GM18907 (cell line): ENCODE measurements around the gene MERTK.
"Not testable (repeated sequence)": the region's sequence is repeated elsewhere in the genome, so short reads cannot be mapped to it uniquely, and the experiment has no call there.

Experiments used
- ATAC-seq: cut with Tn5 transposase; IDR thresholded peaks from one replicate; pipeline ENCODE4 v1.9.1; 2021; ENCODE audit warnings: mild to moderate bottlenecking, moderate library complexity; ENCODE audit not compliant: unreplicated experiment

The MERTK gene

DNA sequence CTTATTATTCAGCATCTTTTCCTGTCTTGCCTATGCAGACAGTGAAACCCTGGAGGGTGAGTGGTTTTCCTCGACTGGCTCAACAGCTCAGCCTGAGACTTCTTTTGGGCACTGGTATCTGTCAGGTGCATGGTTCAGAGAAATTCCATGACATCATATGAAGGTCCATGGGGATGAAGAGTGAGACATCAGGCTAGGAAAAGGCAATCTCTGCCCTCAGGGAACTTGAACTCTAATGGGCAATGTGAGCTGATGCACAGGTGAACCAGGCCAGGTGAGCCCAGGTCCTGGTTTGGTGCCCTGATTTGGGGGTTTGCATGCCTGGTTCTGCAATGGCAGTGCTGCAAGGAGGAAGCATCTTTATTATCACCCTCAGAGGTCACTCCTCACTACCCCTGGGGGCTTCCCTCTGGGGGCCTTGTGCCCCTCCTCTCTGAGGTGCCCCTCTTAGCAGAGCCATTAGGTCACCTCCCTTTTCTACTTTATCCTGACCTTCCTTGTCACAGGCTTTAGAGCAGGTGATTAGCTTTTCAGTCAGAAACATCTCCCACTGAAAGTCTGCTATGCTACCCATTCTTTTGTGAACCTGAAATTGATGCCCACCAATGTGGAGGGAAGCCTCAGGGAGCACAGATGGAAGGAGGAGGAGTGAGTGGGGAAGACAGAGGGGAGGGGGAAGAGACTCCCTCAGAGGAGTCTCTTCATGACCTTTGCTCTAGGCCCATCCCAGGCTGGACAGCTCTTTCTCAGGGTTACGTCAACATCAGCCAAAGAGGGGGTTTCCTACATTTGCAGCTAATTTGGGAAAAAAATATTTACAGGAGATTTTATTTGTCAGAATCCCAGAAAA lies 47.3 kb downstream of the MERTK start:
- no peak for ATAC-seq

DNA sequence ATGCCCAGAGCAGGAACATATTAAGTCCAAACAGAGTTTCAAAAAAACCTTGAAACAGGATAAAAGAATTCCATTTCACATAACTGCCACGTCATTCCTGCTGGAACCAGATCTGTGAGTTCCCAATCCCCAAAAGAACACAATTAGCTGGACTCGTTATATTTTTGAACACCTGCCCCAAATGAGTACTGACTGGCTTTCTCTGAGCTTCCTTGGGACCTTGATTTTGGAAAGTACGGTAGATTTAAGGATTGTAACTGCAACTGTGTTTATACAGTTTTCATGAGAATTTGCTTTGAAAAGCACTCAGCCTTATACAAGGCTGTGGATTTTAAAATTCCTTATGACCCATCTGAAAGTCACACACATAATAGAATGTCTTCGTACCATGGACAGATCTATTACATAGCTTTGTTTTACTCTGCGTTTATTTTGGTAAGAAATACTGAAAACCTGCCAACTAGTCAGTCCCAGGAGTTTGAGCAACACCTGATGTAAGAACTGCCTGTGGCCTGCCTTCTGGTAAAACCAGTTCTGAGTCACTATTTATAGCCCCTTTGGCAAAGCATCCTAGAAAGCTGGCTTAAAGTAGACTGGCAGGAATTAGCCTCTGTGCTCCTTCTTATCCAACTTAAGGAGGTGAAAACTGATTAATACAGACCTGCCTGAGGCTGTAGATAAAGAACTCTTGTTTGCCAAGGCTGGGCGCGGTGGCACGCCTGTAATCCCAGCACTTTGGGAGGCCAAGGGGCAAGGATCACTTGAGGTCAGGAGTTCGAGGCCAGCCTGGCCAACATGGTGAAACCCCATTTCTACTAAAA lies 48.1 kb downstream of the MERTK start:
- ATAC-seq = no peak

DNA sequence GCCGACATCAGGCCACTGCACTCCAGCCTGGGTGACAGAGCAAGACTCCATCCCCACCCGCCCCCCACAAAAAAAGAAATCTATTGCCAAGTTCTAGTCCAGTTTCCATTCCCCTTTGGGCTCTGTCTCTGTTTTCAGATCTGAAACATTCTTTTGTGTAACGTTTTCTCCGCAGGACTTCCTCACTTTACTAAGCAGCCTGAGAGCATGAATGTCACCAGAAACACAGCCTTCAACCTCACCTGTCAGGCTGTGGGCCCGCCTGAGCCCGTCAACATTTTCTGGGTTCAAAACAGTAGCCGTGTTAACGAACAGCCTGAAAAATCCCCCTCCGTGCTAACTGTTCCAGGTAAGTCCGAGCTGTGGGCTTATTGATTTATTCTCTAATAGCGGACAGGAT lies 48.8 kb downstream of the MERTK start:
- ATAC-seq = no peak

DNA sequence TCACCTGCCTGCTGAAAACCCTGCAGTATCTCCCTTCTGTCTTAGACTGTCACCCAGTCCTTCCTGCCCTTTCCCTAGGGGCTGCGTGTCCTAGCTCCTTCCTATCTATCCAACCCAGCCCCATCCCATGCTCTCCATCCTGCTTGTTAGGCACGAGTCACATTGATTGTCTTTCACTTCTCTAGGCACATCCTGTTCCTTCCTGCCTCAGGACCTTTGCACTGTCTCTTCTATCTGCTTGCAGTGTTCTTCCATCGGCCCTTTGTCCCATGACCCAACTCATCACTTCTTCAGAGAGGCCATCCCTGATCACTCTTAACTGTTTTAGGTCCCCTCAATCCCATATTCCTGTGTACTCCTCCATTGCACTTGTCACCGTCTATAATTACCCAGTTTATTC lies 50.4 kb downstream of the MERTK start:
- ATAC-seq = no peak

DNA sequence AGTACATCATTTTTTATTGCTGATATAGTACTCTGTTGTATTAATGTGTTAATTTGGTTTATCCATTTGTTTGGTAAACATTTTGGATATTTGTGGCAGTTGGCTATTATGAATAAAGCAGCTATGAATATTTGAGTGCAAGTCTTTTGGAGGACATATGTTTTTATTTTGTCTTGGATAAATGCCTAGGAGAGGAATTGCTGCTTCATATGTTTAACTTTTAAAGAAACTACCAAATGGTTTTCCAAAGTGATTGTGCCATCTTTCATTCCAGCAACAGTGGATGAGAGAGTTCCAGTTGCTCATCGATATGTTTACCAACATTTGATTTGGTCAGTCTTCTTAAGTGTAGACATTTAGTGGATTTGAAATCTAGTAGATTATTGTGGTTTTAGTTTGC lies 51.8 kb downstream of the MERTK start:
- ATAC-seq = no peak

DNA sequence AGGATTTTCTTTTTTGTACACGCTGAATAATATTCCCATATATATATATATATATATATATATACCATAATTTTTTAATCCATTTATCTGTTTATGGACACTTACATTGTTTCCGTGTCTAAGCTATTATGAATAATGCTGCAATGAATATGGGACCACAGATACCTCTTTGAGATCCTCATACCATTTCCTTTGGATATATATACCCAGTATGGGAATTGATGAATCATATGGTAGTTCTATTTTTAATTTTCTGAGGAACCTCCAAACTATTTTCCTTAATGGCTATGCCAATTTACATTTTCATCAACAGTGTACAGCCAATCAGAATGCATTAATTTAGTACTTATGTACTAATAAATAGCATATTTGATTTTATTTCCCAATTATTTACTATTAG lies 53.1 kb downstream of the MERTK start:
- ATAC-seq = no peak

DNA sequence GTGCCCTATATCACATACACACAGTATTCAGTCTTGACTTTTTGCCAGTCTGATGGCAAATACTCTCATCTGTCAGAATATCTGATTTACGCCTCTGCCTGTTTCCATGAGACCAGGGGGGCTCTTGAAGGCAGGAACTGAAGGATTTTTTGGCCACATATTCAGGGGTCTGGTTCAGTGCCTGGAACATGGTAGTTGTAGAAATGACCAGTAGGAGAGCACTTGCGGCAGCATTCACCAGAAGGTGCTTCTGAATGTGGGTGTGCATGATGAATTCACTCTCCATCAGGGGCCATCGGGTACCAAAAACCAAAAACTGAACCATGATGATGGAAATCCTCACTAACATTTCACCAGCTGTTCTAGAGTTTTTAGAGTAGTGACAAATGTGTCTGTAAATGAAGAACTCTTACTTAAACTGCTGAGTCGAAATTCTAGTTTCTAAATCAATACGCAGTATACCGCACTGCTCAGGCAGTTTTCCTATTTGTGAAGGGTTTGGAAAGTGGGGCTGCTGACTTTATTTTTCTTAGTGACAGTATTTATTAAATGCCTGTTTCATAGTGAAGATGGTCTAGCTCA lies 54.6 kb downstream of the MERTK start:
- ATAC-seq = no peak

DNA sequence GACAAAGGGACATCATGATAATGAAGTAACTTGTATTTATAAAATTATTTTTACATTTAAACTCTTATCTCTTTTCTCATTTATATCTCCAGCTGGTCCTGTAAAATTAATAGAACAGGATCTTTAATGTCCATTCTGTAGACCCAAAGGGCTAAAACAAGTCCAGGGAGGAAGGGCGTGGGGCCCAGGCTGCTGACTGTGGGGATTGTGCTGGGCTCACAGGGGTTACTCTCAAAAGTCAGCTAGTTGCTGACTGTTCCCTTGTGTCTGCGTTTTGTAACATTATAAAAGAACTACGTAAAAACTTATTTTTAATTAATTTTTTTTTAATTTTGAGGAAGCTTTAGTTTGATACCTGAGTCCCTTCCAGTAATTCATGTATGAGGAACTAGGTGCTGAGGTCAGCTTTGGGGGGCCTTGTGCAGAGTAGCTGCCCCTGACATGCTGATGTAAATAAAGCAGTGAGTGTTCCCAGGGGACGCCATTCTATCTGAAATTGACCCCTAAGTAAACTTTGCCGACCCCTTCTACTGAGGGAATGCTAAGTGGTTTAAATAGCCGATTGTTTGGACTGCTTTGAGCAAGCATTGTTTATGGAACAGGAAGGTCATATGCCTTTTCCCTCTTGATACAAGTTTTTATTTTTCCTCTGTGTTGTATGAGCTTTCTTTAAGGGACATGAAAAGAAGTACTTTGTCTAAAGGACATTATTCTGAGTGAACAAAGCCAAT lies 56.4 kb downstream of the MERTK start:
- no peak for ATAC-seq

DNA sequence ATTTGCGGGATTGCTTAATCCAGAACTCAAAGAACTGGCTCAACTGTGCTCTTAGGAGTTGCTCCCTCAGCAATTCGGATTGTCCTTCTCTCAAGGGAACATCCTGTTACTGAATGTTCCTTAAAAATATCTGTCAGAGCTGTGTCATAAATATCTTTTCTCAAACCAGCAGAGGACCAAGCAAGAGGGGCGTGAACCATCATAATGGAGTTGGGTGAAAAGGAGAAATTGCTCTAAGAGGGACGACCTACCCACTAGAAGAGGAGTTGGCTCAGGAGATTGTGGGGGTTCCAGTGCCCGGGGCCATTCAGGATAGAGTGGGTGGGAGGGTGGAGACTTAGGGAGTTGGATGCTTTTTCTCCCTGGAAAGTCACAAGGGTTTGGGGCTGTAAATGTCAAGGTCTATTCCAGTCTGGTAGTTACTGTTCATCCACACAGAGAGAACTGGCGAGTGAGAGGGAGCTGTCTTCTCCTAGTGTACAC lies 59.5 kb downstream of the MERTK start:
- no peak for ATAC-seq

DNA sequence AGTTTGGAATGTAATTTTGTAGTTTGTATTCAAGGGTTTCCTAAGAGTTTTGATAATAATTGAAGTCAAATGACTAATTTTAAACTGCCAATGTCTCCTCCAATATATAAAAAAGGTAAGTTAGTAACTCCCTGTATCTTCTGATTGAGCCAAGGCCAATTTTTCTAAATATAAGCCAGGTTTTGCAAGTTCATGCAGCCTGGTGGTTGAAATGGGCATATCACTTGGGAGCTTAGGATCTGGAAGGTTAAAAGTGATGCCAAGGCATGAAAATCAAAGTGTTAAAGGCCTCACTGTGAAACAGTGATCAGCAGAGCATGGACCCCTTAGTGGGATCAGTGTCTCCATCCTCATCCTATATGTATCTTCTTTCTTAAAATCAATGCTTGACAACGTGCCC lies 60.5 kb downstream of the MERTK start:
- ATAC-seq = no peak

DNA sequence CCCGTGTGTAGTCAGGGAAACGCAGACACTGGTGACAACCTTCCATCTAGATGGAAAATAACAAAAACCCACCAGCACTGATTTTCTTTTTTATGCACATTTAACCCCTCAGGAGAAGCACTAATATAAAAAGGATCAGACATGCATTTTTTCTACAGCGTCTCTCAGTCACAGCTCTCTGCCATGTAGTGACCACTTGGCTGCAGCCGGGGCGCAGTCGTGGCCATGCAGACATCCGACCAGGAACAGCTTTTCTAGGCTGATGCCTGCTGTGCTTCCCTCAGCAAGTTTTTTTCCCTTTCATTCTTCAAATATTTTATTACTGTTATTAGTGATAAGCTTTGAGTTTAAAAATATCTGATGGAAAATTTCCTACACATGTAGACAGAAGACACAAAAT lies 63.3 kb downstream of the MERTK start:
- no peak for ATAC-seq

DNA sequence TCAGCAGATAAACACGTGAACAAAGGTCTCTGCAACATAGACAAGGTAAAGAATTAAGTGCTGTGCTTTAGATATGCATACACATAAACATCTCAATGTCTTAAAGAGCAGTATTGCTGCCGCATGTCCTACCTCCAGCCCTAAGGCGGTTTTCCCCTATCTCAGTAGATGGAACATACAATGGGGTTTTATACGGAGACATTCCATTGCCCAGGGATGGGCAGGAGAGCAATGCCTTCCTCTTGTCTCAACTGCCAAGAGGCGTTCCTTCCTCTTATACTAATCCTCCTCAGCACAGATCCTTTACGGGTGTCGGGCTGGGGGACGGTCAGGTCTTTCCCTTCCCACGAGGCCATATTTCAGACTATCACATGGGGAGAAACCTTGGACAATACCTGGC lies 64.7 kb downstream of the MERTK start:
- ATAC-seq = not testable (repeated sequence)

DNA sequence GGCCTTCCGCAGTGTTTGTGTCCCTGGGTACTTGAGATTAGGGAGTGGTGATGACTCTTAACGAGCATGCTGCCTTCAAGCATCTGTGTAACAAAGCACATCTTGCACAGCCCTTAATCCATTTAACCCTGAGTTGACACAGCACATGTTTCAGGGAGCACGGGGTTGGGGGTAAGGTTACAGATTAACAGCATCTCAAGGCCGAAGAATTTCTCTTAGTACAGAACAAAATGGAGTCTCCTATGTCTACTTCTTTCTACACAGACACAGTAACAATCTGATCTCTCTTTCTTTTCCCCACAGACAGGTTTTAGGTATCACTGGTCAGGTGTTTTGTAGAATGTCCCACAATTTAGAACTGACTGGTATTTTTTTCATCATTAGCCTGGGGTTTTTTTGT lies 65.1 kb downstream of the MERTK start:
- ATAC-seq = not testable (repeated sequence)

DNA sequence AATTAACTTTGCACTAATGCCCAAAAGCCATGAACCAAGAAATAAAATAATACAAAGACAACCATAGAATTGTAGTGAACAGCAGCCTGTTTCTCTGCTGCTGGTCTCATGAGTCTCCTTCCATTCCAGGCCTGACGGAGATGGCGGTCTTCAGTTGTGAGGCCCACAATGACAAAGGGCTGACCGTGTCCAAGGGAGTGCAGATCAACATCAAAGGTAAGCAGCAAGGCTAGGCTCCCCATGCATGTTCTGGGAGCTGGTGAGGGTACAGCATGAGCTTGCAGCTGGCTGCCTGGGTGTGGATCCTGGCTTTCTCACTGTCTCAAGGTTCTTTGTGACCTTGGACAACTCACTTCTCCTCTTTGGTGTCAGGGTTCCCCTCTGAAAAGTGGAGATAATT lies 66.7 kb downstream of the MERTK start:
- no peak for ATAC-seq

DNA sequence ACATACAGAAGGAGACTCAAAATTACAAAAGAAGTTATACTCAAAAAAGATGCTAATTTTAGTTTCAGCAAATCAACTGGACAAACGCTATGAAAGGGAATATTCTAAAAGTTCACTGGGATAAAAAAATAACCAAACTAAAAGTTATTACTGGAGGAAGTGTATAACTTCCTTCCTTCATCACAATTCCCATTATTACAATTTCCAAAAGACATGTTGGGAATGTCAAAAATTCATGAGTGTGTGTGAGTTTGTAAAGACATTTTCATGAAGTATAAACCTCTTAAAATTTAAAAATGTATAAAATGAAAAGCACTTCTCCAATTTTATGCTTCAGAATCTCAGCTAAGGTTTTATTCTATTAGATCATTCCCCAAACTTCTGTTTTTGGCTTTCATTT lies 67.8 kb downstream of the MERTK start:
- ATAC-seq = no peak

DNA sequence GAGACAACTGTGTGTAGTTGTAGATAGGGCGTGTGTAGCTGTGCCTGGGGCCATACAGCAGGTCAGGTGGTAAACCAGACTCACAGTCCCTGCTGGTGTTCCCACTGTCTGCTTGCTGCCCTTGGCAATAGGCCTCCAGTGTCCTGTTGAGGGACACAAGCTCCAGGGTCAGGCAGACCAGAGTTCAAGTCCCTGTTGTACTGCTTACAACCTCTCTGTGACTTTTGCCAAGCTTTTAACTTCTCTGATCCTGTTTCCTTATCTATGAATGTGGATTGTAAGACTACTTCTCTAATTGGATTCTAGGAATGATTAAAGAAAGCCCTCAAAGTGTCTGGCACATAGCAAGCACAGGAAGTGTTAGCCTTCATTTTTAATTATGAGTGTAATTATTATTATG lies 68.6 kb downstream of the MERTK start:
- ATAC-seq = no peak

DNA sequence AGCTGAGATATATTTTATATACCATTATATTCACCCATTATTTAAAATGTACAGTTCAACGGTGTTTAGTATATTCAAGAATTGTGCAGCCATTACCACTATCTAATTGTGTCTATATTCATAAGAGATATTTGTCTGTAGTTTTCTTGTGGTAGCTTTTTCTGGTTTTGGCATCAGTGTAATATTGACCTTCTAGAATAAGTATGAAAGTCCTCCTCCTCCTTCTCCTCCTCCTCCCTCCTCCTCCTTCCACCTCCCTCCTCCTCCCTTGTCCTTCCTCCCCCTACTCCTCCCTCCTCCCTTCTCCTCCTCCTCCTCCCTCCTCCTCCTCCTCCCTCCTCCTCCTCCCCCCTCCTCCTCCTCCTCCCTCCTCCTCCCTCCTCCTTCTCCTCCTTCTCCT lies 72.0 kb downstream of the MERTK start:
- ATAC-seq = no peak

DNA sequence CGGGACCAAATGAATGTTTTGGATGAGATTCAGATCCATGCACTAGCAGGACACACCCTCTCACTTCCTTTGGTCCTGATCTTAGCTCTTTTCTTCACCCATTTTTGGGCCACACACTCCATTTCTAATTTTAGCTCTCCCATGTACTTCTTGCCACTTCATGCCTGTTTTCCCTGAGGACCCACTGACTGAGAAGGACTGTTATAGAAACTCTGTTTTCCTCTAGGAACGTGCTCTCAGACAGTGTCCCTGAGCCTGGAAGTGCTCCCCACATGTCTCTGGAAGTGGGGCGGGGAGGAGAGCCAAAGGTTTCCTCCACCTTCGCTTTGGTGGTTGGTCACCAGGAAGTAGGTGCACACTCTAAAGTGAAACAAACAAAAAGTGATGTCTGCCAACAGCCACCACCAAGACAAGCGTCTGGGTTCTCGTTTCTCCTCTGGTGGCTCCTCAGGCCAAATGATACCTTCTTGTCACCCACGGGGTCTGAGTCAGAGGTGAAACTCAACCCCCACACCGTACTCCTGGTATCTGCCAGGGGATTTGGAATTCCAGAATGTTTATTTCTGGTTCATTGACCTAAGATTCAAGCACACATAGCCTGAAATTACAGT lies 74.7 kb downstream of the MERTK start:
- no peak for ATAC-seq

DNA sequence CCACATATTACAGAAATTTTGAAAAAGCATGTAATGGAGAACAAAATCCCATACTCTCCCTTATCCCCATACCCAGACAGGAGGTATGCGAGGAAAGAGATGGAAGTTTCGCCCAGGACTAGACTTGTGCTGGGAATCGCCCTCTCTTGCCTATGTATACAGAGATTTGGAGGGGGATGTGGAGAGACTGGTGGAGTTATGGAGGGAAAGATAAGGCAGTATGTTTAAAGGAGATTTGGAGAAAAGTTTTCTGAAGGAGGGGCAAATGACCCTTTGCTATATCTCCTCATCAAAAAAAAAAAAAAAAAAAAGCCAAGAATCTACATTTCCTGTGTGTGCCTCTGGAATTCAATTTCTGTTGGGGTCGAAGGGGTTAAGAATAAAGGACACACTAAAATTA lies 75.3 kb downstream of the MERTK start:
- ATAC-seq = no peak

DNA sequence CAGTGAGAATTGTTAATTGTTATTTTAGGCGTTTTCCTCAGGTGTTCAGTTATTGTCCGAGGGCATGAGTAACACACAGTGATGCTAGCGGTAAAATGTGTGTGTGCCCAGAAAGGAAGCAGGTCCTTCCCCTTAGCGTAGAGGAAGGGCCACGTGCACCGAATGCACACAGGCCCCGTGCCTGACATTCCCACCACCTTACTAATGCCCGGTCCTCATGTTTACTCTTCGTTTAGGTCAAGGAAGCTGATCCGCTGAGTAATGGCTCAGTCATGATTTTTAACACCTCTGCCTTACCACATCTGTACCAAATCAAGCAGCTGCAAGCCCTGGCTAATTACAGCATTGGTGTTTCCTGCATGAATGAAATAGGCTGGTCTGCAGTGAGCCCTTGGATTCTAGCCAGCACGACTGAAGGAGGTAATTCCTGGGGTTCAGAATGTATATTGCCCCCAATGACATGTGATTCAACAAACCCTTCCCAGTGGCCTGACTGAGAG lies 76.7 kb downstream of the MERTK start:
- ATAC-seq = no peak
